GM23338 (cell line): ENCODE measurements around the gene CDH23. TPM values are rescaled to one million over a fixed set of nuclear protein-coding genes. Genes with fewer than 3 reads are reported as not detected.

Experiments used
- ATAC-seq: fragments of 200-7000 bp; cut with Tn5 transposase; 3 replicates; pipeline ENCODE4 v1.9.1; 2020
- DNase-seq: peaks from one replicate; pipeline ENCODE4 v3.0.0-alpha.2; 2015; ENCODE audit warnings: low spot score
- H2AFZ ChIP-seq: fragments of 200-600 bp; sonication (generic); 2 replicates; pipeline ENCODE4 v1.8.0; 2016; ENCODE audit warnings: antibody characterized with exemption, mild to moderate bottlenecking, moderate library complexity
- H3F3A ChIP-seq: fragments of 200-600 bp; sonication (generic); replicated peaks from 2 replicates; pipeline ENCODE4 v1.8.0; 2017; ENCODE audit warnings: antibody characterized with exemption, mixed run types, low read depth
- H3K27ac ChIP-seq: fragments of 200-600 bp; sonication (generic); 2 replicates; pipeline ENCODE4 v1.6.1; 2016; ENCODE audit warnings: low read depth
- H3K27me3 ChIP-seq: fragments of 200-600 bp; sonication (generic); 2 replicates; pipeline ENCODE4 v1.8.0; 2016; ENCODE audit warnings: mild to moderate bottlenecking, mixed run types, moderate library complexity; ENCODE audit not compliant: insufficient read depth
- H3K36me3 ChIP-seq: fragments of 200-600 bp; sonication (generic); 2 replicates; pipeline ENCODE4 v1.8.0; 2016; ENCODE audit warnings: mild to moderate bottlenecking; ENCODE audit not compliant: insufficient read depth
- H3K4me1 ChIP-seq: fragments of 200-600 bp; sonication (generic); 2 replicates; pipeline ENCODE4 v1.8.0; 2016; ENCODE audit warnings: mild to moderate bottlenecking, moderate library complexity; ENCODE audit not compliant: insufficient read depth
- H3K4me2 ChIP-seq: fragments of 200-600 bp; sonication (generic); 2 replicates; pipeline ENCODE4 v1.7.1; 2017; ENCODE audit warnings: mixed run types
- H3K4me3 ChIP-seq: fragments of 200-600 bp; sonication (generic); 2 replicates; pipeline ENCODE4 v1.6.1; 2016; ENCODE audit warnings: mixed run types
- H3K79me2 ChIP-seq: fragments of 200-600 bp; sonication (generic); replicated peaks from 2 replicates; pipeline ENCODE4 v1.8.0; 2017; ENCODE audit warnings: mild to moderate bottlenecking; ENCODE audit not compliant: insufficient read depth
- H3K9me2 ChIP-seq: fragments of 200-600 bp; sonication (generic); 2 replicates; pipeline ENCODE4 v1.8.0; 2017; ENCODE audit not compliant: insufficient read depth
- H4K20me1 ChIP-seq: fragments of 200-600 bp; sonication (generic); replicated peaks from 2 replicates; pipeline ENCODE4 v1.8.0; 2017; ENCODE audit warnings: mild to moderate bottlenecking; ENCODE audit not compliant: insufficient read depth
- H3K27ac Mint-ChIP-seq: 2 replicates; pipeline ENCODE4 v1.8.0; 2020; ENCODE audit warnings: inconsistent platforms, mild to moderate bottlenecking, moderate library complexity, mixed read lengths
- H3K27me3 Mint-ChIP-seq: 3 replicates; pipeline ENCODE4 v1.8.0; 2022; ENCODE audit warnings: low read depth, mild to moderate bottlenecking, moderate library complexity, mixed read lengths, inconsistent platforms; ENCODE audit not compliant: insufficient read depth, poor library complexity
- H3K36me3 Mint-ChIP-seq: 3 replicates; pipeline ENCODE4 v1.8.0; 2021; ENCODE audit warnings: low read depth, mild to moderate bottlenecking, inconsistent platforms, moderate library complexity, mixed read lengths
- H3K4me1 Mint-ChIP-seq: 3 replicates; pipeline ENCODE4 v1.8.0; 2020; ENCODE audit warnings: mild to moderate bottlenecking, inconsistent platforms, mixed read lengths
- H3K4me3 Mint-ChIP-seq: 3 replicates; pipeline ENCODE4 v1.8.0; 2021; ENCODE audit warnings: moderate library complexity, mild to moderate bottlenecking, inconsistent platforms, mixed read lengths
- H3K9me3 Mint-ChIP-seq: 3 replicates; pipeline ENCODE4 v1.8.0; 2020; ENCODE audit warnings: moderate library complexity, mild to moderate bottlenecking, inconsistent platforms, mixed read lengths
- CREB1 ChIP-seq: fragments of 250-450 bp; sonication (Bioruptor Pico); IDR thresholded peaks from 2 replicates; pipeline ENCODE4 v1.5.0; 2020; ENCODE audit warnings: low read depth, mild to moderate bottlenecking, moderate library complexity
- POLR2AphosphoS5 ChIP-seq: IDR thresholded peaks from 2 replicates; pipeline ENCODE4 v1.6.1; 2016; ENCODE audit warnings: antibody characterized with exemption, low read depth
- STAT1 ChIP-seq: IDR thresholded peaks from one replicate; pipeline ENCODE4 v1.6.1; 2016; ENCODE audit warnings: antibody characterized with exemption; ENCODE audit not compliant: unreplicated experiment
- ZNF114 ChIP-seq: fragments of 250-450 bp; sonication (Bioruptor Pico); IDR thresholded peaks from 2 replicates; pipeline ENCODE4 v1.5.0; 2020; ENCODE audit warnings: mild to moderate bottlenecking, moderate library complexity
- polyA plus RNA-seq: library from polyadenylated mRNA; unstranded; fragments of >200 nt; fragmentation: Nextera tagmentation; extraction: Ambion mirVana; gene quantifications from 2 replicates; pipeline ENCODE4 v1.2.1, GENCODE V29; 2016
- total RNA-seq: library from RNA; depleted of rRNA; stranded (reverse); fragments of >200 nt; shearing (Covaris generic); gene quantifications from 2 replicates; pipeline ENCODE4 v1.2.3, GENCODE V29; 2014
- TF ChIP-seq, protein P1 (sequence below), 2 experiments: fragments of 200-600 bp in 1 of 2; sonication (generic) in 1 of 2; conservative IDR thresholded peaks; 2 replicates each; pipeline versions ENCODE4 v1.5.1 to v1.6.1; 2016 to 2017; ENCODE audit warnings: antibody characterized with exemption in 2 of 2, low read depth in 2 of 2, mild to moderate bottlenecking in 2 of 2, moderate library complexity in 1 of 2
- TF ChIP-seq, protein P2 (sequence below): fragments of 250-450 bp; sonication (Bioruptor Pico); IDR thresholded peaks from 2 replicates; pipeline ENCODE4 v1.5.0; 2020; ENCODE audit warnings: mild to moderate bottlenecking, moderate library complexity

CDH23 gene
- total and polyA plus RNA-seq, 2 experiments from 2014 or later = 0.95 to 4.3 TPM

DNA sequence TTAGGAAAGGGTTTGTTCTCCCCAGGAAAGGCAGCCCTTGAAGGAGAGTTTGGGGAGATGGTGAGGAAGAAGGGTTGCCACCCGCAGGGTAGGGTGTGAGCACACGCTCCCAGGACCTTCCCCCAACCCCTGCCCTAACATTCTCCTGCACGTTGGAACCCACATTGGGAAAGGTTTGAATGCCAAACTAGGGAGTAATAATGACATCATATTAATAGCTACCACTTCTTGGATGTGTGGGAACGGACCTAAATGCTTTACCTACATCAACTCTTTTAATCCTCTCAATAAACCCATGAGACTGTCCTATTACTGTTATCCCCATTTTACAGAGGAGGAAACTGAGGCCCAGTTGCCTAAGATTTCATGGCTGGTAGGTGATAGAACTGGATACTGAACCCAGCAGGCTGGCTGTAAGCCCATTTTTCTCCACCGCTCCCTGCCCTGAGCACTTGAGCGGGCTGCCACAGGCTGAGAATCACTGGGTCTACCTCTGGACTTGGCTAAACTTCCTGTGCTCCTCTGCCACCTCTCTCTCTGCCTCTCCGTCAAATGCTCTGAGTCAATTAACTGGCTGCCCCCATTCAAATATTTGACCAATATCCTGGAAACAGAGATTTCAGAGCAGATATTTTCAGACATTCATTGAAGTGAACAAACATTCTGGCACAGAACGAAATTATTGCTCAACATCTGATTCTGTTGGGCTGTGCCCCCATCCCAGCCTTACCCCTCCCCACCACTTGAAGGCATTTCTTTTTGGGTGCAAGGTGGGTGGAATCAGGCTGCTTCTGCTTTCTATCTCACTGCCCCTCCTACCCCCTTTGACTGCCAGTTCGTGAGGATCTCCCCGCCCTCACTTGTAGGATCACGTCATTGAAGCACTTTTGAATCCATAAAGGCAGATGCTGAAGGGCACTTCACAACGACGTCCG, 193.2 kb downstream of the CDH23 start:
- ATAC-seq (no peak; the same call in 2 of the 3 replicates), DNase-seq (no peak)
- H3K27ac ChIP-seq = no peak overlapping the region
- H3K27me3 ChIP-seq = no peaks in the 10 kb centered on the region
- H3K36me3 Mint-ChIP-seq = no peaks in the 10 kb centered on the region
- no peaks in the 10 kb centered on the region for H3F3A ChIP-seq
- no peaks in the 10 kb centered on the region for H3K36me3 ChIP-seq
- TF ChIP-seq ZNF114 (CRISPR knock-in tag) = no peak
- no peak for TF ChIP-seq STAT1
- no peak for TF ChIP-seq POLR2AphosphoS5
- H3K27me3 Mint-ChIP-seq = no peaks in the 10 kb centered on the region
- H3K4me1 ChIP-seq = no peaks in the 10 kb centered on the region
- no peak overlapping the region for H3K4me2 ChIP-seq
- no peak overlapping the region for H3K4me3 Mint-ChIP-seq
- H3K4me3 ChIP-seq = no peak overlapping the region
- peaks cover 11% of the 10 kb centered on the region for H3K4me1 Mint-ChIP-seq
- no peaks in the 10 kb centered on the region for H3K9me3 Mint-ChIP-seq
- no peaks in the 10 kb centered on the region for H3K9me2 ChIP-seq
- 0 out of 2 replicates have a peak overlapping the region, but pooled peaks have one; percentile 43 for H2AFZ ChIP-seq
- no peaks in the 10 kb centered on the region for H3K79me2 ChIP-seq
- H4K20me1 ChIP-seq = no peaks in the 10 kb centered on the region
- no peak overlapping the region for H3K27ac Mint-ChIP-seq

GRCh38 chr10:71590781-71591350, 194.1 kb downstream of the CDH23 start:
- Histone ChIP-seq H2AFZ (no peak overlapping the region), H3K36me3 (no peaks in the 10 kb centered on the region), H3K27ac (no peak overlapping the region), H4K20me1 (no peaks in the 10 kb centered on the region), H3K4me1 (no peaks in the 10 kb centered on the region), H3K9me2 (no peaks in the 10 kb centered on the region), H3F3A (no peaks in the 10 kb centered on the region), H3K4me3 (no peak overlapping the region), H3K27me3 (no peaks in the 10 kb centered on the region), H3K79me2 (no peaks in the 10 kb centered on the region), H3K4me2 (no peak overlapping the region)
- Mint-ChIP-seq H3K27me3 (no peaks in the 10 kb centered on the region), H3K36me3 (no peaks in the 10 kb centered on the region), H3K4me1 (peaks cover 11% of the 10 kb centered on the region), H3K4me3 (no peak overlapping the region), H3K27ac (no peak overlapping the region), H3K9me3 (no peaks in the 10 kb centered on the region)
- DNase-seq (no peak), ATAC-seq (peak; percentile 21; the same call in 1 of the 3 replicates)
- TF ChIP-seq, protein P1, sequence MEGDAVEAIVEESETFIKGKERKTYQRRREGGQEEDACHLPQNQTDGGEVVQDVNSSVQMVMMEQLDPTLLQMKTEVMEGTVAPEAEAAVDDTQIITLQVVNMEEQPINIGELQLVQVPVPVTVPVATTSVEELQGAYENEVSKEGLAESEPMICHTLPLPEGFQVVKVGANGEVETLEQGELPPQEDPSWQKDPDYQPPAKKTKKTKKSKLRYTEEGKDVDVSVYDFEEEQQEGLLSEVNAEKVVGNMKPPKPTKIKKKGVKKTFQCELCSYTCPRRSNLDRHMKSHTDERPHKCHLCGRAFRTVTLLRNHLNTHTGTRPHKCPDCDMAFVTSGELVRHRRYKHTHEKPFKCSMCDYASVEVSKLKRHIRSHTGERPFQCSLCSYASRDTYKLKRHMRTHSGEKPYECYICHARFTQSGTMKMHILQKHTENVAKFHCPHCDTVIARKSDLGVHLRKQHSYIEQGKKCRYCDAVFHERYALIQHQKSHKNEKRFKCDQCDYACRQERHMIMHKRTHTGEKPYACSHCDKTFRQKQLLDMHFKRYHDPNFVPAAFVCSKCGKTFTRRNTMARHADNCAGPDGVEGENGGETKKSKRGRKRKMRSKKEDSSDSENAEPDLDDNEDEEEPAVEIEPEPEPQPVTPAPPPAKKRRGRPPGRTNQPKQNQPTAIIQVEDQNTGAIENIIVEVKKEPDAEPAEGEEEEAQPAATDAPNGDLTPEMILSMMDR (conservative IDR thresholded peaks at IDR 0.05; ENCODE audit: low read depth in 2 of 2) = no peak
- TF ChIP-seq CREB1 (CRISPR knock-in tag) (no peak), POLR2AphosphoS5 (no peak)
- TF ChIP-seq, protein P2, sequence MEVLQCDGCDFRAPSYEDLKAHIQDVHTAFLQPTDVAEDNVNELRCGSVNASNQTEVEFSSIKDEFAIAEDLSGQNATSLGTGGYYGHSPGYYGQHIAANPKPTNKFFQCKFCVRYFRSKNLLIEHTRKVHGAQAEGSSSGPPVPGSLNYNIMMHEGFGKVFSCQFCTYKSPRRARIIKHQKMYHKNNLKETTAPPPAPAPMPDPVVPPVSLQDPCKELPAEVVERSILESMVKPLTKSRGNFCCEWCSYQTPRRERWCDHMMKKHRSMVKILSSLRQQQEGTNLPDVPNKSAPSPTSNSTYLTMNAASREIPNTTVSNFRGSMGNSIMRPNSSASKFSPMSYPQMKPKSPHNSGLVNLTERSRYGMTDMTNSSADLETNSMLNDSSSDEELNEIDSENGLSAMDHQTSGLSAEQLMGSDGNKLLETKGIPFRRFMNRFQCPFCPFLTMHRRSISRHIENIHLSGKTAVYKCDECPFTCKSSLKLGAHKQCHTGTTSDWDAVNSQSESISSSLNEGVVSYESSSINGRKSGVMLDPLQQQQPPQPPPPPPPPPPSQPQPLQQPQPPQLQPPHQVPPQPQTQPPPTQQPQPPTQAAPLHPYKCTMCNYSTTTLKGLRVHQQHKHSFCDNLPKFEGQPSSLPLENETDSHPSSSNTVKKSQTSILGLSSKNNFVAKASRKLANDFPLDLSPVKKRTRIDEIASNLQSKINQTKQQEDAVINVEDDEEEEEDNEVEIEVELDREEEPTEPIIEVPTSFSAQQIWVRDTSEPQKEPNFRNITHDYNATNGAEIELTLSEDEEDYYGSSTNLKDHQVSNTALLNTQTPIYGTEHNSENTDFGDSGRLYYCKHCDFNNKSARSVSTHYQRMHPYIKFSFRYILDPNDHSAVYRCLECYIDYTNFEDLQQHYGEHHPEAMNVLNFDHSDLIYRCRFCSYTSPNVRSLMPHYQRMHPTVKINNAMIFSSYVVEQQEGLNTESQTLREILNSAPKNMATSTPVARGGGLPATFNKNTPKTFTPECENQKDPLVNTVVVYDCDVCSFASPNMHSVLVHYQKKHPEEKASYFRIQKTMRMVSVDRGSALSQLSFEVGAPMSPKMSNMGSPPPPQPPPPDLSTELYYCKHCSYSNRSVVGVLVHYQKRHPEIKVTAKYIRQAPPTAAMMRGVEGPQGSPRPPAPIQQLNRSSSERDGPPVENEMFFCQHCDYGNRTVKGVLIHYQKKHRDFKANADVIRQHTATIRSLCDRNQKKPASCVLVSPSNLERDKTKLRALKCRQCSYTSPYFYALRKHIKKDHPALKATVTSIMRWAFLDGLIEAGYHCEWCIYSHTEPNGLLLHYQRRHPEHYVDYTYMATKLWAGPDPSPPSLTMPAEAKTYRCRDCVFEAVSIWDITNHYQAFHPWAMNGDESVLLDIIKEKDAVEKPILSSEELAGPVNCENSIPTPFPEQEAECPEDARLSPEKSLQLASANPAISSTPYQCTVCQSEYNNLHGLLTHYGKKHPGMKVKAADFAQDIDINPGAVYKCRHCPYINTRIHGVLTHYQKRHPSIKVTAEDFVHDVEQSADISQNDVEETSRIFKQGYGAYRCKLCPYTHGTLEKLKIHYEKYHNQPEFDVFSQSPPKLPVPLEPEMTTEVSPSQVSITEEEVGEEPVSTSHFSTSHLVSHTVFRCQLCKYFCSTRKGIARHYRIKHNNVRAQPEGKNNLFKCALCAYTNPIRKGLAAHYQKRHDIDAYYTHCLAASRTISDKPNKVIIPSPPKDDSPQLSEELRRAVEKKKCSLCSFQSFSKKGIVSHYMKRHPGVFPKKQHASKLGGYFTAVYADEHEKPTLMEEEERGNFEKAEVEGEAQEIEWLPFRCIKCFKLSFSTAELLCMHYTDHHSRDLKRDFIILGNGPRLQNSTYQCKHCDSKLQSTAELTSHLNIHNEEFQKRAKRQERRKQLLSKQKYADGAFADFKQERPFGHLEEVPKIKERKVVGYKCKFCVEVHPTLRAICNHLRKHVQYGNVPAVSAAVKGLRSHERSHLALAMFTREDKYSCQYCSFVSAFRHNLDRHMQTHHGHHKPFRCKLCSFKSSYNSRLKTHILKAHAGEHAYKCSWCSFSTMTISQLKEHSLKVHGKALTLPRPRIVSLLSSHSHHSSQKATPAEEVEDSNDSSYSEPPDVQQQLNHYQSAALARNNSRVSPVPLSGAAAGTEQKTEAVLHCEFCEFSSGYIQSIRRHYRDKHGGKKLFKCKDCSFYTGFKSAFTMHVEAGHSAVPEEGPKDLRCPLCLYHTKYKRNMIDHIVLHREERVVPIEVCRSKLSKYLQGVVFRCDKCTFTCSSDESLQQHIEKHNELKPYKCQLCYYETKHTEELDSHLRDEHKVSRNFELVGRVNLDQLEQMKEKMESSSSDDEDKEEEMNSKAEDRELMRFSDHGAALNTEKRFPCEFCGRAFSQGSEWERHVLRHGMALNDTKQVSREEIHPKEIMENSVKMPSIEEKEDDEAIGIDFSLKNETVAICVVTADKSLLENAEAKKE (CRISPR knock-in tag) = no peak
